Measurements from ENCODE around the gene HOTAIR.

Gene HOTAIR

GRCh38 chr12:54011665-54012532 is 37.1 kb upstream of the HOTAIR start:
- DNase-seq (ENCODE audit: low read depth in 2 of 2) = no peak

DNA sequence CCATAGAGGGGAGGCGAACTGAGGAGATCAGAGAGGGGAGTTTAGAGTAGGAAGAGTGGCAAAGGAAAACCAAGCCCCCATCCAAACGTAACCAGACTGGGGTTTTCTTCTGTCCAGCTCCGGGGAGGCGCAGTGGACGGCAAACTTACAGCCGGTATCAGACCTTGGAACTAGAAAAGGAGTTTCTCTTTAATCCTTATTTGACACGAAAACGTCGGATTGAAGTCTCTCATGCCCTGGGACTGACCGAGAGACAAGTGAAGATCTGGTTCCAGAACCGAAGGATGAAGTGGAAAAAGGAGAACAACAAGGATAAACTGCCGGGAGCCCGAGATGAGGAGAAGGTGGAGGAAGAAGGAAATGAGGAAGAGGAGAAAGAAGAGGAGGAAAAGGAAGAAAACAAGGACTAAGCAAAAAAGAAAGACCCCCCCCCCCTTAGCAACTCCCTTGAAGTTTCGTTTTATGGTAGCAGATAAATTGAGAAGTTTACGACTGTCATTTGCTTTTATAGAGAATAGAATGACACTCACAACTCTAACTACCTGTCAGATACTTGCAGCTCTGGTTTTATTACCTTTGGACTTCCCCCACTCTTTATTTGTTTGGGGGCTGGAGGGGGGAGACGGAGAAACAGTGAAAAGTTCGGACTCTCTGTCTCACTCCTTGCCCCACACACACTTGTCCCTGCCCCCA is 36.4 kb upstream of the HOTAIR start:
- no peak for DNase-seq (ENCODE audit: low read depth in 2 of 2)

GRCh38 chr12:54010053-54010971 is 35.6 kb upstream of the HOTAIR start:
- no peak for DNase-seq (ENCODE audit: low read depth in 2 of 2)

DNA sequence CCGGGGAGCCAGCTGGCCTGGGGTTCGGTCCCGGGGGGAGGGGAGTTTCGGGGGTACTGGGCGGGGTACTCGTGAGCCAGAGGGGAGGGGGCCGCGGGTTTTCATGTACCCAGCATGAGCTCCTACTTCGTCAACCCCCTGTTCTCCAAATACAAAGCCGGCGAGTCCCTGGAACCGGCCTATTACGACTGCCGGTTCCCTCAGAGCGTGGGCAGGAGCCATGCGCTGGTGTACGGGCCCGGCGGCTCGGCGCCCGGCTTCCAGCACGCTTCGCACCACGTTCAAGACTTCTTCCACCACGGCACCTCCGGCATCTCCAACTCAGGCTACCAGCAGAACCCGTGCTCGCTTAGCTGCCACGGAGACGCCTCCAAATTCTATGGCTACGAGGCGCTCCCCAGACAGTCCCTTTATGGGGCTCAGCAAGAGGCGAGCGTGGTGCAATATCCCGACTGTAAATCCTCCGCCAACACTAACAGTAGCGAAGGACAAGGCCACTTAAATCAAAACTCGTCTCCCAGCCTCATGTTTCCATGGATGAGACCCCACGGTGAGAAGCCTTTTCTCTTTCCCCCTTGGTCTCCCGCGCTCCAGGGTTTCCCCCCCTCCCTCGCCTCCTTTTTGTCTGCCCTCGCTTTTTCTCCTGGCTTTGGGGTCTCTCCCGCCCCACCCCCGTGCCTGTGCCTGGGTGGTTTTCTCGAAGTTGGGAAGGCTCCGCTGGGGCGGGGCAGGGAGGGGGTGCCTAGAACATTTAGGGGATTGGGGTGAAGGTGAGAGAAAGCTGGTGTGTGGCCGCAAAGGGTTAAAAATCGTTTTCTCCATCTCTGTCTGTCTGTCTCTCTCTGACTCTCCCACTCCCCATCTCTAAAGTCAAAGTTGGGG is 34.7 kb upstream of the HOTAIR start:
- no peak for DNase-seq (ENCODE audit: low read depth in 2 of 2)

- DNase-seq (ENCODE audit: low read depth in 2 of 2) = no peak
Measured at GRCh38 chr12:54008260-54008552, 33.5 kb upstream of the HOTAIR start.

DNA sequence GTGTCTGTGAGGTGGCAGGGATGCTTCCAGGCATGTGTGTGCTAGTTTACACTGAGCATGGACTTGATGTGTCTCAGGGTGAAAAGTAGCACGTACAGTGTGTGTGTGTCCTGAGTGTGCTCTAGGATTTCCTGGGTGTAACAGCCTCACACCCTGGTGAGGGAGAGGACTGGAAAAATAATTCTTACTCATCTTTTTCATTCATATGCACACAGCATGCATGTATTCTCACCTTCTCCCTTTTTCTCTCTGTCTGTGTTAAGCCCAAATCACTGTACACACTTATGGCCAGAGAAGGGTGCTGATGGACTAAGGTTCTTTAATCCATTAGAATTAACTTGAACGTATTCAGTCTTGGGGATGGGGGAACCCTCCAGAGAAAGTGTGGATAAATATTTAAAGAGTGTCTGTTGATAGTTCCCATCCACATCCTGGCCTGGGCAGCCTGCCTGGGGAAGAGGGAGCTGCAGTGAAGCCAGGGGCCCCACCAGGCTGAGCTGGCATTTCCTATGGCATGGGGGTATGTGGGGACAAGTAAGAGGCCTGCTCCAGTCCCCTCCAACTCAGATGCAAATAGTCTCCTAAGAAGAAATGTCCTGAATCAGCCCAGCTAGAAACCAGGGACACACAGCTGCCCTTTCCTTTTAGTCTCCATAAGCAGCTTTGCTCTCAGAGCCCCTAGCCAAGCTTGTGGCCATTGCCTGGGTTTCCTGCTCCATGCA is 32.9 kb upstream of the HOTAIR start:
- DNase-seq (ENCODE audit: low read depth in 2 of 2) = no peak

GRCh38 chr12:54006559-54007220 is 31.9 kb upstream of the HOTAIR start:
- no peak for DNase-seq (ENCODE audit: low read depth in 2 of 2)

GRCh38 chr12:54005853-54006558 is 31.3 kb upstream of the HOTAIR start:
- DNase-seq (ENCODE audit: low read depth in 2 of 2) = peak; percentile 69 to 75

DNA sequence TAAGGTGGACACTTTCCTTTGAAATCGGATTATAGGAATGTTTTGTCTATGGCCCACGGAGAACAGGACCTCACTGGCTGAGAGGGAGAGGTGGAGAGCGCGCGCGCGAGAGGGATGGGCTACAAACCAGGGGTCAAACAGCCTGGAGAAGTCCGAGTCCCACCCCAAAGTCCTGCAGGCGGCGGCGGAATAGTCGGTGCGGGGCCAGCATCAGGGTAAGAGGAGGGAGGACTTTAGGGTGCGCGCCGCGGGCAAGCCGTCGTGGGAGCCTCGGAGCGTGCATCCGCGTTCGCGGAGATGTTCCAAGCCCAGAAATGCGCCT is 30.7 kb upstream of the HOTAIR start:
- no peak for DNase-seq (ENCODE audit: low read depth in 2 of 2)

- no peak for DNase-seq (ENCODE audit: low read depth in 2 of 2)
Measured at GRCh38 chr12:54004841-54005530, 30.2 kb upstream of the HOTAIR start.

DNA sequence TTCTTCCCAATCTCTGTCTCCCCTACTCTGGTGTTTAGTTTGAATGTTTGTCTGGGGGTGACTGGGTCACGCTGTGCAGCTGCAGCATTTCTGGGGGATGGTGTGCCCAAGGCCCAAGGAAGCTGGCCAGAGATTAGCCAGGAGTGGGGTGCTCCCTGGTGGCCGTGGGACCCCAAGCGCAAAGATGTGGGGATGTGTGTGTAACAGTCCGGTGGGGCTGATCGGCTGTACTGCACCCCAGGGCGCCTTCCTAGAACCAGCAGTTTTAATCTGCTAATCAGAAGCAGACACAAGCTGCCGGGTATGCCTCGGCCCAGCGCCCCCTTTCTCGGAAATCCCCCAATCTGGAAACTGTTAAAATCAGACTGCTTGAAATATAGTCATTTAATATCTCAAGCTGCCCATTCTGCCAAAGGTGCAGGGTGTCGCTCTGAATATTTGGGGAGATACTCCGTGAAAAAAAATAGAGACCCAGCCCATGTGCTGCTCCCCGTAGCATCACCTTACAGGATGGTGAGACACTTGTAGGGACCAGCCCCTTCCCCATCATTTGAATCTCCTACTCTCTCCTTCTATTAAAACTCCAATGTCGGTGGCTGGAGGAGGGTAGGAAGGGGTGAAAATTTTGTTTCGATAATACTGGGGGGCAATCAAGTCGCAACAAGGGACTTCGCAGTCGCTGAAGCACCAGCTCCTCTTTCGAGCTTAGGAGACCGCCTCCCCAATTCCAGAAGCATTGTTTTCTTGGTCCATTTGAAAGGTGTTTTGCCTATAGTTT is 29.5 kb upstream of the HOTAIR start:
- no peak for DNase-seq (ENCODE audit: low read depth in 2 of 2)

GRCh38 chr12:54003625-54004024 is 28.9 kb upstream of the HOTAIR start:
- DNase-seq (ENCODE audit: low read depth in 2 of 2) = no peak

GRCh38 chr12:54002915-54003389 is 28.2 kb upstream of the HOTAIR start:
- no peak for DNase-seq (ENCODE audit: low read depth in 2 of 2)

- no peak for DNase-seq (ENCODE audit: low read depth in 2 of 2)
Measured at GRCh38 chr12:54002278-54002914, 27.6 kb upstream of the HOTAIR start.

DNA sequence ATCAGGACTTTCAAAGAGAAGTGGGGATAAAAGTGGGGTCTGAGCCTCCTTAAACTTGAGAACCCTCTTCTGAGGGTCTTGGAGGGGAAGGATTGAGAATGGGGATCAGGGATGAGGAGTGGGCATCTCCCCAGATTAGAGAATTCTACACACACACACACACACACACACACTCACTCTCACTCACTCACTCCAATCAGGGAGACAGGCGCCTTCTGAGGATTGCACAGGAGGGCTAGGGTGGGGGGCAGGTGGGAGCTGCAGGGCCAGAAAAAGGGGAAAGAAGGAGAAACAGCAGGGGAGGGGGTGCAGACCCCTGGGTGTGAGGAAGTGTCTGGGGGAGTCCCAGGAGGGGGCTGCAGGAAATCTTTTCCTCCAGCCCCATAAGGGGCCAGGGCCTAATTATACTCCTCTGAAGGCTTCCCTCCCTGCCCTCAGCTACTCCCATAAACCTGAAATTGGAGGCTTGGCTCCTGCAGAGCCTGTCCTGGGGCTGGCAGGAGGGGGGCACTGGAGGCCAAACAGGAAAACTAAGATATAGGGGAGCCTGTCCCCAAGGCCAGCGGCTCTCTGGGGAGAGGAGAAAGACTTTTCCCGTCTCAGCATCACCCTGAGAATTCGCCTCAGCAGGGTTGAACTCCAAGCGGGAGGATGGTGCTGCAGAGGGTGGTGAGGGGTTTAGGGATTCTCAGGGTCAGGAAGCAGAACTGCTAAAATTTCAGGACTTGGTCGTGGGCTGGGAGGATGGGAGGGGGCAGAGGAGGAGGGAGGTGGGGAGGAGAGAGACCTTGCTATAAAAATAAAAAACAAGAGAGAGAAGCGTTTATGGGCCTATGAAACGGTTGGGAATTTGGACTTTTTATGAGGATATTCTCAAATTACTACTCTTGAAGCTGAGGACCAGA is 26.8 kb upstream of the HOTAIR start:
- DNase-seq (ENCODE audit: low read depth in 2 of 2) = no peak

All from stimulated activated CD8-positive, alpha-beta memory T cell treated with anti-CD3 and anti-CD28 coated beads, Interleukin-2, amount 100 ng/mL, for 1 hour (primary cell).